ENCODE measurements around the gene MKKS. TPM values are rescaled to one million over a fixed set of nuclear protein-coding genes. Genes with fewer than 3 reads are reported as not detected.
"Not testable (repeated sequence)": the region's sequence is repeated elsewhere in the genome, so short reads cannot be mapped to it uniquely, and the experiment has no call there.

The MKKS gene
- total RNA-seq, 1 donor from 2014 or later = 12.1 TPM

GRCh38 chr20:10449270-10449669, 15.2 kb upstream of the MKKS start:
- ATAC-seq (no peak), DNase-seq (ENCODE audit: low spot score) (no peak)

DNA sequence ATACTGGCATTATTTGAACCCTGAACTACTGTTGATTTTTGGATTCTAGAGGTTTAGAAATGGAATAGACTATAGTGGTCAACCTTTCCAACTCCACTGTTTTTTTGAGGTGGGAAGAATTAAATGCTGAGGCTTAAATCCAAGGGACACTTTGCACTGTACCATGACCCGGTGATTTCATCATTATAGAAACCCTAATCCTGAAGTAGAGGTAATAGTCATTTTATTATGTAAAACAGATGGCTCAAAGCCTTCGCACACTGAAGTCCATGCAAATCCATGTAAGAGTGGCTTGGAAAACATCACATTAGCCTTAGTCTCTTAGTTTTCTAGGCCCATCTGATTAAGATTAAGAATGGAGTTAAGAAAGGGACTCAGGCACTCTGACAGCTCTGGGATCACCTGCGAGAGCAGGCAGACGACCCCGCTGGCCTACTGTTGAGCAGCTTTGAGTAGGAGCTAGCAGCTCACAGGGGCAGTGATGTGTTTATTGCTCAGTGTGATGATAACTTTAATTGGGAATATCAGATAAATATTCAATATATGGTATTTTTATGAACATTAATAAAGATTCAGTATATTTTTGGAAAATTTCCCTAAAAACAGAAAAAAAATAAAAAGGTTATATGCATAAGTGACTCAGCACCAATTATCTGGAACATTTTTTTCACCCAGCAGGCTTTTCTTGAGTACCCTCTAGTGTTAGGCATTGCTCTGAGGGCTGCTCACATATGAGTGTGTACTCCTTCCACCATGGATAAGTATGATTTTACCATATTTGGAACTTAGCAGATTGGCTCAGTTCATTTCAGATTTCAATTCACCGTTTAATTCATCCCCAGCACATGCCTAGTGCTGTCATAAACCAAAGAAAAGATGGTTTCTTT, 14.5 kb upstream of the MKKS start:
- ATAC-seq (peak; percentile 81), DNase-seq (ENCODE audit: low spot score) (no peak)

DNA sequence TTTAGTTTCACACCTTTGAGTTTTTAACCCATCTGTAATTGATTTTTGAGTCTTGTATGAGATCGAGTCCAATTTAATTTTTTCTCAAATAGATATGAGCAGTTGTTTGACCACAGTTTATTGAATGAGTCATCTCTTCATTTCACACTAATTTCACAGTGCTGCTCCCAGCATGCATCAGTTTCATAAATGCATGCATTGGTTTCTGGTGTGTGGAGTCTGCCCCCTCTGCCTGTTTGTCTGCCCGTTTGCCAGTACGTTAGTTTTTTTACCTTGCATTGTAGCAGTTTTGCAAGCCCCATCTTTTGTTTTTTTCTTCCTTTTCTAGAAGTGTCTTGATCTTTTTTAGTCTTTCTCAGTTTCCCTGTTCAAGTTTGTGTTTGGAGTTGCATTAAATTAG, 13.0 kb upstream of the MKKS start:
- DNase-seq (ENCODE audit: low spot score) = no peak
- ATAC-seq = no peak

DNA sequence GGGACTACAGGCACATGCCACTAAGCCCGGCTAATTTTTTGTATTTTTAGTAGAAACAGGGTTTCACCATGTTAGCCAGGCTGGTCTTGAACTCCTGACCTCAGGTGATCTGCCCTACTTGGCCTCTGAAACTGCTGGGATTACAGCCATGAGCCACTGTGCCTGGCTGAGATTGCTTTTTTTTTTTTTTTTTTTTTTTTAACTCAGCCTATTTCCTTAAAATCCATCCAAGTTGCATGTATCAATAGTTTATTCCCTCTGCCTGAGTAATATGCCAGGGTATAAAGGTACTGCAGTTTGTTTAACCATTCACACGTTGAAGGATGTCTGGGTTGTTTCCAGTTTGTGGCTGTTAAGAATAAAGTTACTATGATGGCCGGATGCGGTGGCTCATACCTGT, 11.7 kb upstream of the MKKS start:
- peak; percentile 70 for ATAC-seq
- no peak for DNase-seq (ENCODE audit: low spot score)

DNA sequence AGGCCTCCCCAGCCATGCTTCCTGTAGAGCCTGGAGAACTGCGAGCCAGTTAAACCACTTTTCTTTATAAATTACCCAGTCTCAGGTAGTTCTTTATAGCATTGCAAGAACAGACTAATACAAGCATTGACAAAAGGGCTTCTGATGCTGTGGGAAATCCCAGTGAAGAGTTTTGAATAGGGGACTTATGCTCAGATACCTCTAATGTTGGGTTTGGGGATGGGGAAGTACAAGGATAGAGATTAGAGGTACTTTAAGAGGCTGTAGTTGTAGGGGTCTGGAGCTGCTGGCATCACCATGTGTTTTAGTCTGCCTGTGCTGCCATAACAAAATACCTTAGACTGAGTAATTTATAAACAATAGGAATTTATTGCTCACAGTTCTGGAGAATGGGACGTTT, 9.9 kb upstream of the MKKS start:
- ATAC-seq (no peak), DNase-seq (ENCODE audit: low spot score) (no peak)

- ATAC-seq = no peak
- DNase-seq (ENCODE audit: low spot score) = no peak
Measured at GRCh38 chr20:10438217-10438616, 4.2 kb upstream of the MKKS start.

- DNase-seq (ENCODE audit: low spot score) (no peak), ATAC-seq (no peak)
Measured at GRCh38 chr20:10436053-10436699, 2.2 kb upstream of the MKKS start.

GRCh38 chr20:10434832-10435812, 1.1 kb upstream of the MKKS start, which contains the start of gene SLX4IP:
TSS of gene SLX4IP (plus strand) at chr20:10435305. CDS start at chr20:10458205, 22,900 bp downstream.
- DNase-seq (ENCODE audit: low spot score) = peak; percentile 96
- ATAC-seq = peak; percentile 79

DNA sequence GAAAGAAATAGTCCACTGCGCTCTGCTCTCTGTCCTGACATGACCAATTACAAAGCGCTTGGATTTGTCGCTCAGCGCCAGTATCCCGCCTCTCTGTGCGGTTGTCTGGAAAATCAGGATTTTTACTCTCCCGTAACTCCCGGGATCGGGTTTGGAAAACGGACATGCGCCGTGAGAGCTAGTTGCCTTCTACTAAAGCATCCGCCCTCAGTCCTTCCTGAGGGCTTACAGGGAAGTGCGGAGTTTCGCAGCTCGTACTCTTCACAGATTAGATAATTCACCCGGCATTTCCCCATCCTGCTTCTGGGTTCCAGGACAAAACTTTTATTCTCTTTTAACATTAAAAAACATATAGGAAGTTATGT, 427 bp upstream of the MKKS start:
- ATAC-seq = peak; percentile 80

GRCh38 chr20:10433014-10433622, 904 bp downstream of the MKKS start:
- ATAC-seq = no peak
- no peak for DNase-seq (ENCODE audit: low spot score)

More for the DNA sequence above, 427 bp upstream of the MKKS start:
- peak; percentile 96 for DNase-seq (ENCODE audit: low spot score)

GRCh38 chr20:10432079-10432478, 1.9 kb downstream of the MKKS start:
- no peak for ATAC-seq
- no peak for DNase-seq (ENCODE audit: low spot score)

DNA sequence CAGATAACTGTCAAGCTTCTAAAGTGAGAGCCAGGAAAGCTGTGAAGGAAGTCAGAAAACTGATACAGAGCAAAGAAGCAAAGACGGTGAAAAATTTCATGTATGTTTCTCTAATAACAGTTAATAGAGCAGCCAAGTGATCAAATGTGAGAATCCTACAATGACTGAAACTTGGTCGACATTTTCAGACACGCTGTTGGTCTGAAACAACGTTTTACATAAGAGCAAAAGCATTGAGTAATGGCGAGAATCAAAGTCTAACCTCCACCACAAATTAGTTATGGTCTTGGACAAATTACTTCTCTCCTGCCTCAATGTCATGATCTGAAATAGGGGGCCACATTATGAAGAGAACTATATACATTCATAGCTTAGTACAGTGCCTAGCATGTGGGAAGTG, 3.3 kb downstream of the MKKS start:
- DNase-seq (ENCODE audit: low spot score) (no peak), ATAC-seq (no peak)

- ATAC-seq (no peak), DNase-seq (ENCODE audit: low spot score) (no peak)
Measured at GRCh38 chr20:10430000-10430466, 4.0 kb downstream of the MKKS start.

- DNase-seq (ENCODE audit: low spot score) (no peak), ATAC-seq (no peak)
Measured at GRCh38 chr20:10429443-10429981, 4.5 kb downstream of the MKKS start.

DNA sequence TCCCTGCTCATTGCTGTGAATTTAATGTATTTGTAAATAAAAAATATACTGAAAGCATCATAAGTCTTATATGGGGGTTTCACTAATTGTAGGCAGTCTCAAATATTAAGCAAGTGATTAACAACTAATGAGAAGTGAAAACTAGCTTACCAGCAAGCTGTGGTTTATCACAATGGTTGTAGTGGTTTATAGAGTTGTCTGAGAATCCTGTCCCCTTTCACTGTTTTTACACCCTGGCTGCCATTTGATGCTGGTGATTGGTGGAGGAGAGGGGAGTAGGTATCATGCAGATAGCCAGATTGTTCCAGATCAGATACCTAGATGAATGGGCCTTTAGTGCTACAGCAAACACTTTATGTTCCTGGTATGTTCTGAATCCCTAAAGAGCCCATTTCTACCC, 6.0 kb downstream of the MKKS start:
- no peak for DNase-seq (ENCODE audit: low spot score)
- no peak for ATAC-seq

GRCh38 chr20:10427060-10427692, 6.8 kb downstream of the MKKS start:
- DNase-seq (ENCODE audit: low spot score) = peak; percentile 52
- ATAC-seq = peak; percentile 70

- DNase-seq (ENCODE audit: low spot score) (no peak), ATAC-seq (peak; percentile 40)
Measured at GRCh38 chr20:10423735-10424134, 10.3 kb downstream of the MKKS start.

DNA sequence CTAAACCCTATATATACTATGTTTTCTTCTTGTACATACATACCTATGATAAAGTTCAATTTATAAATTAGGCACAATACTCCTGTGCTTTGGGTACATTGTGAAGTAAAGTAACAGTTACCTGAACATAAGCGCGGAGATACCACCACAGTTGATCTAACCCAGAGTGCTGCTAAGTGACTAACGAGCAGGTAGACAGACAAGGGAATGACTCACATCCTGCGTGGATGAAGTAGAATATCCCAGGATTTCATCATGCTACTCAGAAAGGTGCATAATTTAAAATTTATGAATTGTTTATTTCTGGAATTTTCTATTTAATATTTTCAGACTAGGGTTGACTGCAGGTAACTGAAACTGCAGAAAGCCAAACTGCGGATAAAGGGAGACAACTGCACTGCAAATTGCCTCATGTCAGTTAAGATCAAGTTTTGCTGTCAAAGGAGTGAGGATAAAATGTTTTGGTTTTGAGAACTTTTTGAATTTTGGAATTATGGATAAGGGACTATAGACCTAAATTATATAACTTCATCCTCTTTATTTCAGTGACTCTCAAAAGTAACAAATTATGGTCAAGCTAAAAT, 14.4 kb downstream of the MKKS start:
- DNase-seq (ENCODE audit: low spot score) (no peak), ATAC-seq (no peak)

DNA sequence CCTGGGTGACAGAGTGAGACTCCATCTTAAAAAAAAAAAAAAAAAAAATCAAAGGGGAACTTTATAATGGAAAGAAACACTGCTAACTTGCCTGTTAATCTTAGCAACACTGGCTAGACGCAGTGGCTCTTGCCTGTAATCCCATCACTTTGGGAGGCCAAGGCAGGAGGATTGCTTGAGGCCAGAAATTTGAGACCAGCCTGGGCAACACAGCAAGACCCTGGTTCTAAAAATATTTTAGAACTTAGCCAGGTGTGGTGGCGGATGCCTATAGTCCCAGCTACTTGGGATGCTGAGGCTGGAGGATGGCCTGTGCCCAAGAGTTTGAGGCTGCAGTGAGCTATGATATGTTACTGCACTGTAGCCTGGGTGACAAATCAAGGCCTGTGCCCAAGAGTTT, 16.8 kb downstream of the MKKS start:
- ATAC-seq; DNase-seq (ENCODE audit: low spot score): not testable (repeated sequence)

Measured in left lobe of liver (tissue), 2 donors.